LNCAP (cell line): ENCODE measurements around the gene SAMD14.

Experiments
- TF ChIP-seq, protein P1 (sequence below): fragments of 450-650 bp; IDR thresholded peaks from 2 replicates; pipeline ENCODE4 v1.5.1; 2017; ENCODE audit warnings: mild to moderate bottlenecking

The SAMD14 gene

DNA sequence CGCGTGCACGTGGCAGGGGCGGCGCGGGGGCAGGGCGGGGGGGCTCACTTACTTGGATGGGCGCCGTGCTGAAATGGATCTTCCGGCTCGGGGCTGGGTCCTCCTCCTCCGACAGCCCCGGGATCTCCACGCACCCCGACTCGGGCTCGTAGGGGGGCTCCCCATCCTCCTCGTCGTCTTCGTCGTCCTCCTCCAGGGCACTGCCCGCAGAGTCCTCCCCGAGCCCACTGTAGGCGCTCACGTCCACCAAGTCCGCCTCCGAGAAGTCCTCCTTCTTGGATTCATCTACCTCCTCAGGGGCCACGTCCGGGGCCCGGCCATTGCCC lies 19.1 kb upstream of the SAMD14 start:
- TF ChIP-seq, protein P1, sequence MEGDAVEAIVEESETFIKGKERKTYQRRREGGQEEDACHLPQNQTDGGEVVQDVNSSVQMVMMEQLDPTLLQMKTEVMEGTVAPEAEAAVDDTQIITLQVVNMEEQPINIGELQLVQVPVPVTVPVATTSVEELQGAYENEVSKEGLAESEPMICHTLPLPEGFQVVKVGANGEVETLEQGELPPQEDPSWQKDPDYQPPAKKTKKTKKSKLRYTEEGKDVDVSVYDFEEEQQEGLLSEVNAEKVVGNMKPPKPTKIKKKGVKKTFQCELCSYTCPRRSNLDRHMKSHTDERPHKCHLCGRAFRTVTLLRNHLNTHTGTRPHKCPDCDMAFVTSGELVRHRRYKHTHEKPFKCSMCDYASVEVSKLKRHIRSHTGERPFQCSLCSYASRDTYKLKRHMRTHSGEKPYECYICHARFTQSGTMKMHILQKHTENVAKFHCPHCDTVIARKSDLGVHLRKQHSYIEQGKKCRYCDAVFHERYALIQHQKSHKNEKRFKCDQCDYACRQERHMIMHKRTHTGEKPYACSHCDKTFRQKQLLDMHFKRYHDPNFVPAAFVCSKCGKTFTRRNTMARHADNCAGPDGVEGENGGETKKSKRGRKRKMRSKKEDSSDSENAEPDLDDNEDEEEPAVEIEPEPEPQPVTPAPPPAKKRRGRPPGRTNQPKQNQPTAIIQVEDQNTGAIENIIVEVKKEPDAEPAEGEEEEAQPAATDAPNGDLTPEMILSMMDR, result no peak

- TF ChIP-seq, protein P1, result no peak
Measured at GRCh38 chr17:50148226-50149090, 18.5 kb upstream of the SAMD14 start.

DNA sequence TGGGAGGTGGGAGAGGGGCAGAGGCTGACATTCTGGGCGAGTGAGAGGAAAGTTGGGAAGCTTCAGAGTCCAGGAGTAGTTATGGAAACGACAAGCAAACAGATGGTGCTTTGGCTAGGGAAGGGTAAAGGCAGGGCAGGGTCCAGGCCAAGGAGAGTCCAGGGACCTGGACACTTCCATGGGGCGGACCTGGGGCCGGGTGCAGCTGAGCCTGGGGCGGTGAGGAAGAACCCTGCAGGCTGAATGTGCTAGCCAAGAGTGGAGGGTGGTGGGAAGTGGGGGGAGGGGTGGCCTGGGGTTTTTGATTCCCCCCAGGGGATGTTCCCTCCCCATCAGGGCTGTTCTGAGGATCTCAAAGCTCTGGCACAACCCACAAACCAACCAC lies 17.9 kb upstream of the SAMD14 start:
- TF ChIP-seq, protein P1, result no peak

GRCh38 chr17:50146927-50147665 lies 17.1 kb upstream of the SAMD14 start:
- TF ChIP-seq, protein P1, result no peak

DNA sequence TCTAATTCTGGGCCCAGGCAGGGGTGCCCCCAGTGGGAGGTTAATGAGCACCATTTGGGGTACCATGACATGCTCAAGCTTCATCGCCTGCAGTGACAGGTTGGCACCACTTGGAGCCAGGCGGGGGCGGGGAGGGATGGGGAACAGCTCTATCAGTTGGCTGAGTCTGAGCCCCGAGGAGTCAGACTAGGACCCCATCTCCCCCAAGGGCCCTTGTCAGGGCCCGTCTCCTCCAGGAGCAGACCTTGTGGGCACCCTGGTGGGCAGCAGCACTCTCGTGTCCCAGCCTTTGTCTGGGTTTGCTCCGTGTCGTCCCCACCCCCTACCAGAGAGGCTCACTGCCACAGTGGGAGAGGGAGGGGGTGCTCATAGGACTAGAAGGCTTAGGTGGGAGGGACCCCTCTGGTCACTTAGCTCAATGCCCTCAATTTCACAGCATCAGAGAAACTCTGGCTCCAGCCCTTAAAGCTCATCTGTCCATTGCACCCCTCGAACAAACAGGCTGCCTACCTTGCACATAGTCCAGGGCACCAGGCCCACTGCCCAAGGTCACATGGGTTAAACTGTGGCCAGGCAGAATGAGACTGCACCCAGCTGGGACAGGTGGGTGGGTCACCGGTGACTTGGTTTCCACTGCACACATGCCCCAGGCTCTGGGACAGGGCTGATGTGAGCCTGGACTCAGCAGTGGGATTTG lies 16.4 kb upstream of the SAMD14 start:
- TF ChIP-seq, protein P1, result no peak

GRCh38 chr17:50145532-50146229 lies 15.7 kb upstream of the SAMD14 start:
- TF ChIP-seq, protein P1, result no peak
